Stimulated activated CD4-positive, alpha-beta T cell treated with anti-CD3 and anti-CD28 coated beads, Interleukin-12 subunit alpha, Interleukin-12 subunit beta, amount 100 ng/mL, for 4 hours (primary cell): ENCODE results near the gene TRPC3.

Experiments
- DNase-seq: peaks from one replicate; pipeline ENCODE4 v3.0.0-alpha.2; 2020

The TRPC3 gene

GRCh38 chr4:121869841-121870822, 81.7 kb downstream of the TRPC3 start, which contains the start of gene BBS7:
TSS of gene BBS7 (minus strand) at chr4:121870474. CDS start at chr4:121870313, 161 bp downstream.
- peak; percentile 98 for DNase-seq

- DNase-seq: no peak
Measured at GRCh38 chr4:121863799-121864198, 88.1 kb downstream of the TRPC3 start.

- no peak for DNase-seq
Measured at GRCh38 chr4:121861426-121861825, 90.4 kb downstream of the TRPC3 start.

GRCh38 chr4:121860121-121860520, 91.7 kb downstream of the TRPC3 start:
- DNase-seq: no peak

- no peak for DNase-seq
Measured at GRCh38 chr4:121851354-121851753, 100.5 kb downstream of the TRPC3 start.

GRCh38 chr4:121846662-121847061, 105.2 kb downstream of the TRPC3 start:
- DNase-seq: no peak

DNA sequence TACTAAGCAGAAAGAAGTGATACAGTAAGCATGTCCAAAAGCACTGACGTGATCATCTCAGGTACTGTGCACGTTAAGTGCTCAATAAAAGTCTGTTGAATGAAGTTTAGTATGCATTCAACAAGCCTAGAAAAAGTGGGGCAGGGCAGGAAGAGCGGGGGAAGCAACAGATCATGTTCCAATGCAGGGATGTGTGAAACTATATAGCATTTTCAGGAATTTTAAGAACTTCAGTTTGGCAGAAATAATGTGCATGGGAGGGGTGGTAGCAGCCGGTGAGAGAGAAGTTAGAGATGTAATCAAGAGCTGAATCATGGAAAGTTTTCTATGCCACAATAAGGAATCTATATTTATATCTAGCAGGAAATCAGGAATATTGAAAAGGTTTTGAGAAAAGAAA, 109.0 kb downstream of the TRPC3 start:
- DNase-seq: no peak

DNA sequence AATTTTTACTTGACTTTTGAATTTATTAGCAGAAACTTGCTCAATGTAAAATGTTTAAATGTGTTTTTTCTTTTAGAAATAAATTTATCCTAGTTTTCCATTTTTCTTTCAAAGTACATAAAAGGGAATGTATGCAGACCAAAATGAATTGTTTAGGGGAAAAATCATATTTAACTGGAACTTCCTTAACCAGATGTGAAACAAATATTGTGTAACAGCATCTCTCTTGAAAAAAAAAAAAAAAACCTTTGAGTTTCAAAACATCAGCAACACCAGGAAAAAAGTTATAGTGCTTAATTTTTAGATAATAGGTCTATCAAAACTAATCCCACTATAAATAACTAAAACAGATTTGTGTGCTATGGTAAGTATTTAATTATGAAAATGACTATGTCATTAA, 113.7 kb downstream of the TRPC3 start:
- no peak for DNase-seq

- no peak for DNase-seq
Measured at GRCh38 chr4:121829511-121829910, 122.3 kb downstream of the TRPC3 start.
